GM13977 (cell line): Measurements from ENCODE around the gene GDAP2.

Source experiments
- DNase-seq: peaks from one replicate; pipeline ENCODE4 v3.0.0; 2012; ENCODE audit warnings: low spot score
- CTCF ChIP-seq: IDR thresholded peaks from 2 replicates; pipeline ENCODE4 v1.5.1; 2012; ENCODE audit warnings: mild to moderate bottlenecking, control low read depth; ENCODE audit not compliant: insufficient read depth; ENCODE audit errors: extremely low read depth, missing control alignments
- in situ Hi-C: fragments of 300-500 bp; cut with MboI; formaldehyde crosslinking; loops from one replicate; pipeline ENCODE4 v1.12.0; 2022; ENCODE audit warnings: low sequenced_read_pairs, low pct_unique_long_range_greater_than_20kb, mixed read lengths, inconsistent platforms; ENCODE audit not compliant: unreplicated experiment

The GDAP2 gene

GRCh38 chr1:117814856-117815797 is 114.3 kb downstream of the GDAP2 start:
- in situ Hi-C loops, result no loop called here
- TF ChIP-seq CTCF, result no peak

More at GRCh38 chr1:117814856-117815797, 114.3 kb downstream of the GDAP2 start:
- no peak for DNase-seq
